BLaER1 (cell line): ENCODE measurements around the gene SH2D3C.

Experiments
- H3K27ac ChIP-seq: shearing (Covaris generic); formaldehyde crosslinking; 2 replicates; pipeline ENCODE4 v1.8.1; 2022
- H3K27me3 ChIP-seq: shearing (Covaris generic); formaldehyde crosslinking; 2 replicates; pipeline ENCODE4 v1.8.1; 2022
- H3K36me3 ChIP-seq: shearing (Covaris generic); formaldehyde crosslinking; 2 replicates; pipeline ENCODE4 v1.8.1; 2022
- H3K4me1 ChIP-seq: shearing (Covaris generic); formaldehyde crosslinking; 2 replicates; pipeline ENCODE4 v1.8.1; 2022
- H3K4me2 ChIP-seq: shearing (Covaris generic); formaldehyde crosslinking; 2 replicates; pipeline ENCODE4 v1.8.1; 2022
- H3K4me3 ChIP-seq: shearing (Covaris generic); formaldehyde crosslinking; 2 replicates; pipeline ENCODE4 v1.8.1; 2022
- H3K9ac ChIP-seq: shearing (Covaris generic); formaldehyde crosslinking; 2 replicates; pipeline ENCODE4 v1.8.1; 2022
- H3K9me3 ChIP-seq: shearing (Covaris generic); formaldehyde crosslinking; 2 replicates; pipeline ENCODE4 v1.8.1; 2022
- H4K20me1 ChIP-seq: shearing (Covaris generic); formaldehyde crosslinking; 2 replicates; pipeline ENCODE4 v1.8.1; 2022
- Cebpa-rat ChIP-seq: shearing (Covaris generic); IDR thresholded peaks from 2 replicates; pipeline ENCODE4 v1.8.1; 2022

SH2D3C gene

GRCh38 chr9:127706836-127707241 is 71.6 kb downstream of the SH2D3C start, which contains the start of gene CFAP157:
Gene CFAP157, plus strand, starts transcription at chr9:127706988. Its CDS starts 44 bp downstream, at chr9:127707032.
- H3K27ac ChIP-seq, result no peak within 1 kb of the TSS
- H3K27me3 ChIP-seq, result no peaks in the 10 kb centered on the region
- peak within 1 kb of the TSS; percentile 32 for H3K4me2 ChIP-seq
- no peaks in the 10 kb centered on the region for H3K36me3 ChIP-seq
- H3K9ac ChIP-seq, result no peak within 1 kb of the TSS
- no peak for TF ChIP-seq Cebpa-rat
- H4K20me1 ChIP-seq, result peaks cover 23% of the 10 kb centered on the region
- peaks cover 32% of the 10 kb centered on the region for H3K4me1 ChIP-seq
- H3K4me3 ChIP-seq, result no peak within 1 kb of the TSS
- no peaks in the 10 kb centered on the region for H3K9me3 ChIP-seq

- no peak overlapping the region for H3K4me3 ChIP-seq
- H3K4me2 ChIP-seq, result no peak overlapping the region
- H4K20me1 ChIP-seq, result peaks cover 12% of the 10 kb centered on the region
- H3K27me3 ChIP-seq, result no peaks in the 10 kb centered on the region
- no peak for TF ChIP-seq Cebpa-rat
- no peak overlapping the region for H3K27ac ChIP-seq
- no peak overlapping the region for H3K9ac ChIP-seq
- H3K36me3 ChIP-seq, result no peaks in the 10 kb centered on the region
- no peaks in the 10 kb centered on the region for H3K9me3 ChIP-seq
- peaks cover 22% of the 10 kb centered on the region for H3K4me1 ChIP-seq
Measured at GRCh38 chr9:127705577-127706379, 72.7 kb downstream of the SH2D3C start.

GRCh38 chr9:127703289-127703946 is 75.0 kb downstream of the SH2D3C start:
- Histone ChIP-seq H3K27ac (no peak overlapping the region), H3K27me3 (peaks cover 8% of the 10 kb centered on the region; the same call in 1 of the 2 replicates), H3K4me2 (no peak overlapping the region), H3K4me1 (peaks cover 14% of the 10 kb centered on the region), H3K36me3 (no peaks in the 10 kb centered on the region), H3K9ac (no peak overlapping the region), H3K9me3 (peaks cover 5% of the 10 kb centered on the region; the same call in 1 of the 2 replicates), H4K20me1 (no peaks in the 10 kb centered on the region), H3K4me3 (no peak overlapping the region)
- no peak for TF ChIP-seq Cebpa-rat

- TF ChIP-seq Cebpa-rat, result no peak
- Histone ChIP-seq H3K36me3 (no peaks in the 10 kb centered on the region), H3K4me3 (no peak overlapping the region), H3K27me3 (peaks cover 8% of the 10 kb centered on the region; the same call in 1 of the 2 replicates), H4K20me1 (no peaks in the 10 kb centered on the region), H3K4me1 (no peaks in the 10 kb centered on the region), H3K4me2 (no peak overlapping the region), H3K9me3 (peaks cover 5% of the 10 kb centered on the region; the same call in 1 of the 2 replicates), H3K27ac (no peak overlapping the region), H3K9ac (no peak overlapping the region)
Measured at GRCh38 chr9:127700594-127701255, 77.7 kb downstream of the SH2D3C start.

- Histone ChIP-seq H3K9me3 (peaks cover 5% of the 10 kb centered on the region; the same call in 1 of the 2 replicates), H3K27me3 (peaks cover 8% of the 10 kb centered on the region; the same call in 1 of the 2 replicates), H3K4me1 (no peaks in the 10 kb centered on the region), H3K36me3 (no peaks in the 10 kb centered on the region), H3K4me3 (no peak overlapping the region), H3K27ac (no peak overlapping the region), H4K20me1 (no peaks in the 10 kb centered on the region), H3K9ac (no peak overlapping the region), H3K4me2 (no peak overlapping the region)
- no peak for TF ChIP-seq Cebpa-rat
Measured at GRCh38 chr9:127700140-127700539, 78.3 kb downstream of the SH2D3C start.

GRCh38 chr9:127698985-127699670 is 79.3 kb downstream of the SH2D3C start:
- Histone ChIP-seq H3K36me3 (peaks cover 6% of the 10 kb centered on the region; the same call in 1 of the 2 replicates), H4K20me1 (no peaks in the 10 kb centered on the region), H3K9me3 (peaks cover 5% of the 10 kb centered on the region; the same call in 1 of the 2 replicates), H3K27me3 (peaks cover 8% of the 10 kb centered on the region; the same call in 1 of the 2 replicates), H3K4me1 (no peaks in the 10 kb centered on the region), H3K27ac (no peak overlapping the region), H3K4me2 (peak overlapping the region; percentile 18; the same call in 1 of the 2 replicates), H3K9ac (no peak overlapping the region), H3K4me3 (no peak overlapping the region)
- TF ChIP-seq Cebpa-rat, result no peak

- Histone ChIP-seq H3K27ac (no peak overlapping the region), H3K4me2 (no peak overlapping the region)
Measured at GRCh38 chr9:127698386-127698785, 80.1 kb downstream of the SH2D3C start.

GRCh38 chr9:127697575-127697974 is 80.9 kb downstream of the SH2D3C start:
- no peak for TF ChIP-seq Cebpa-rat
- Histone ChIP-seq H4K20me1 (no peaks in the 10 kb centered on the region), H3K4me3 (no peak overlapping the region), H3K36me3 (peaks cover 16% of the 10 kb centered on the region; the same call in 1 of the 2 replicates), H3K9me3 (peaks cover 5% of the 10 kb centered on the region; the same call in 1 of the 2 replicates), H3K27ac (no peak overlapping the region), H3K27me3 (peaks cover 8% of the 10 kb centered on the region; the same call in 1 of the 2 replicates), H3K4me2 (no peak overlapping the region), H3K4me1 (no peaks in the 10 kb centered on the region), H3K9ac (no peak overlapping the region)

More at GRCh38 chr9:127698386-127698785, 80.1 kb downstream of the SH2D3C start:
- Histone ChIP-seq H3K4me3 (no peak overlapping the region), H4K20me1 (no peaks in the 10 kb centered on the region), H3K27me3 (peaks cover 8% of the 10 kb centered on the region; the same call in 1 of the 2 replicates), H3K9ac (no peak overlapping the region), H3K36me3 (peaks cover 13% of the 10 kb centered on the region; the same call in 1 of the 2 replicates), H3K4me1 (no peaks in the 10 kb centered on the region), H3K9me3 (peaks cover 5% of the 10 kb centered on the region; the same call in 1 of the 2 replicates)
- no peak for TF ChIP-seq Cebpa-rat
